Suppressor macrophage (primary cell): ENCODE data around the gene PDCD4.
A peak's percentile ranks its signal among the peaks of the same experiment; 100 is the strongest.

Source experiments
- DNase-seq, 4 experiments: peaks; one replicate each; pipeline ENCODE4 v3.0.0-alpha.2; 2020 to 2022

The PDCD4 gene

DNA sequence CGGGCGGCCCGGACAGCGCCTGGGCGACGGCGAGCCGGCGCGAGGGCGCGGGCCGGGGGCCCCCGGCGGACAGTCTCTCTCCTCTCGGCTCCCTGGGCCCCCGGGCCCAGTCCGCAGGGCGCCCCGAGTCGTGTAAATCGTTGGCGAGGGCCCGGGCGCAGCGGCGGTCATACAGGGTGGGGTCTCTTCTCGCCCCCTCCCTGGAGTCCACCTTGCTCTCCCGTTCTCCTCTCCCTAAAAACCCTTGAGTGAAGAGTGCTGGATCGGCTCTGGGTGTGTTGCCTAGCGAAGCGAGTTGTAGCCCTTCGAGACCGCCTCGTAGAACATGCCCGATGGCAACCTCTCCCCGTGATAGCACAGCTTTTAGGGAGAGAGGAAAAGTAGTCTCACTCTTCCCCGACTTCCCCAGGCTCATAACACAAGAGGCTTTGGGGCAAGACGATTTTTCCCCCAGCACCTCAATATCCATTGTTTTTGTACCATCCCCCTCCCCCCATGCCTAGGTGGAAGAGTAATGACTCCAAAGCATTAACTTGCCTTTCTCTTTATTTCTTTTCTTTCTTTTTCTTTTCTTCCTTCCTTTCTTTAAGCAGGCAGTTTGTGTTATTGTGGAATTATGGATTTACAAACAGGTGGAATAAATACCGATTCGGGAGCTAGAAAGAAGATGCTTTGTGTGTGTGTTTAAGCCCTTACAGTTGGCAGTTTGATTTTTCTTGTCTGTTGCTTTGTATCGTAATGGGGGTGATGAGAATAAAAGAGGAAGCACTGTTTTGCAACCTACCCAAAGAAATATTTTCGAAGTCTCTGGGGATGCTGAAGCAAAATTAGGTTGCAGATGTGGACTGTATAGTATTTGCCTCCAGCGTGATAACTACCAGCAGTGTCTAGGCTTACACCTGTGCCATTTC is 48.5 kb downstream of the PDCD4 start:
- peak; percentile 40 to 74 (median 62) for DNase-seq

DNA sequence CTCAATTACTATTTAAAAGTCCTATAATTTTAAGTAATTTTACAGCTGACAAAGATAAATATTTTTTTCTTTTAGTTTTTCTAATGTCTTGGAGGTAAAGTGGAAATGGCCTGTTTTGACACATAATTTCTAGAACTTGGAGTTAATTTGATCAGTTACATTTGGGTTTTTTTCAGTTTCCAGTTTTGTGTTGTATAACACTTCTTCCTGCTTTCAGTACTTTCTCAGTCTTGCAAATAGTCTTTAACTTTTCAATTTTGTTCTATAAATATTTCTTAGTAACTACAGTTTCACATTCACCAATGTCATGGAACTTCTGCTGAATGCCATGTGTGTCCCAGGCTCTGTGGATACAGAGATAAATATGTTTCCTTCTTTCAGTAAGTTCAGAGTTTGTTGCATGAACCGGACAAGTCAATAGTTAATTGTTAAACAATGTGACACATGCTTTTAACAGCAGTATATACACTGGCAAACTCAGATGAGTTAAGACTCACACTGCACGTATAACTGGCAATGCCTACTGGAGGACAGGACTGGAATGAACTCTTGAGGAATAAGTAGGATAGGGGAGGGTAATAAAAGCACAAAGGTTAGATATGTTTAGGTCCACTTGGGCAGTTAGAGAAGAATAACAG is 52.2 kb downstream of the PDCD4 start:
- no peak for DNase-seq

DNA sequence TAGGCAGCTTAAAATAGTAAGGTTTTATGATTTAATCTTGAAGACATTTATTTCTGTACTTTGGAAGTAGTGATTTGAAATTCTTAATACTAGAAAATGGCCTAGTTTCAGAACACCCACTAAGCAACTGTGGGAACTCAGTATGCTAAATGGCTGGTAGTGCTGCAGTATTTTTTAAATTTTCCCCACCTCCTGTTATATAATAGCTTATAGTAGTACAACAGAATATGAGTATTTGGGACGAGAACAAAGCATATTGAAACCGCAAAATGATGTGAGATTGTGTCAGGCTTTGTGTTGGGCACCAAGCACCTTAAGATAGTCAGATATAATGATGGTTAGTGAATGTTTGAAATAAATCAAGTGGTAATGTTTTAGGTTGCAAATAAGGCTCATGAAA is 55.7 kb downstream of the PDCD4 start:
- DNase-seq: no peak

DNA sequence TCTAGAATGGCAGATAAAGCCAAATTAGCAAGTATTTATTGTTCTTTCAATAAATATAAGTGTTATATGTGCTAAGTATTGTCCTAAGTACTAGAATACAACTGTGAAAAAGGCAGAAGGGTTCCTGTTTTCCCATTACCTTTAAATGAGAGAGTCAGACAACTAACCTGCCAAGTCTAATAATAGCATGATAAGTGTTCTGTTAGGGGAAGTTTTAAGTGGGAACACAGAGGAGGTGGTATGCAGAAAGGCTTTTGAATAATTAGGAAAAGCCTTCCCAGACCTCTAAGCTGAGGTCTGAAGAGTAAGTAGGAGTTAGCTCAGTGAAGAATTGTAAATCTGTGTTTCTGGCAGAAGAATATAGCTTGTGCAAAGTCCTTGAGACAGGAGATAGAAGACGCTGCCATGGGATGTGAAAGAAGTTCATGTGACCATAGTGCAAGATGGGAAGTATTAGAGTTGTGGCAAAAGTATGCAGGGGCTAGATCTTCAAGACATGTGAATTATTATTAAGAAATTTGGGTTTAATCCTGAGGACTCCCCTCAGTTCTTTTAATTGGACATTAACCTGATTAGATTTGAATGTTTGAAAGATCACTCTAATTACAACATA is 60.1 kb downstream of the PDCD4 start:
- DNase-seq: peak in 2 of 4 experiments; percentile 3 to 30

DNA sequence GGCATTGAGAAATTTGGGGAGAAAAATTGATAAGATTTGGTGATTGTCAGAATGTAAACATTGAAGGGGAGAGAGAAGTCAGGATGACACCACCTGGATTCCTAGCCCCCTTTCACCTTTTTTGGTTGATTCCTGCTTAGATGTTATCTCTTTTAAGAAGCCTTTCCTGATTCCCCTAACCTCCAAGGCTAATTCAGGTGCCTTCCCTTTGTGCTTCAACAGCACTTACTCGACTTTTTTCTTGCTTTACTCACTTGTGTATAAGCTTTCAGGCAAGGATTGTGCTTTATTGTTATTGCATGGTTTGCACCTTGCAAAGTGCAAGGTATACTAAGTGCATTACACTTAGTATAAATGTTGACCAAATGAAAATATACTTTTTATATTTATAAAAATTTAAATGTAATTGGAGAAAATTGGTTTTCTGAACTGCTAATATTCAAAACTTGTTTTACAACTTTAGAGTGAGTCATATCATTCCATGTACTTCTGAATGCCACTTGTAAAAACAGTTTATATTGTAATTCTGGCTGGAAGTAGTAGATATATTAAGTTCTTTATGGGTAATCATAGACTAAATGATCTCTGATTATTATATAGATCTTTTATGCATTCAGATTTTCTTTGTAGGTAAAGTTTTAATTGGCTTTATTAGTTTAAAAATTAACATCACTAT is 60.9 kb downstream of the PDCD4 start:
- no peak for DNase-seq

DNA sequence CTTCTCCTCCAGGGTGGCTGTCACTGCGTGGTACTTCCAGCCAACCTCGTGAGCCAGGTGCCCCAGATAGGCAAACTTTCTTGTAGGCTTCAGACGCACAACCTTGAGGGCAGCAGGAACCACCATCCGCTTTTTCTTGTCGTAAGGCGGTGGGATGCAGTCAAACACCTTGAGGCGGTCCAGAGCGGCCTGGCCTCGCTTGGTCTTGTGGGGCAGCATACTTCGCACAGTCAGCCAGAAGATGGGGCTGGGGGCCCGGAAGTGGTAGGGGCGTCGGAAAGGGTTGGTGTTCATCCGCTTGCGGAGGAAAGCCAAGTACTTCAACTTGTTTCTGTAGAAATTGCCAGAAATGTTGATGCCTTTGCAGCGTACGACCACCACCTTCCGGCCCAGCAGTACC is 65.0 kb downstream of the PDCD4 start:
- no peak for DNase-seq

DNA sequence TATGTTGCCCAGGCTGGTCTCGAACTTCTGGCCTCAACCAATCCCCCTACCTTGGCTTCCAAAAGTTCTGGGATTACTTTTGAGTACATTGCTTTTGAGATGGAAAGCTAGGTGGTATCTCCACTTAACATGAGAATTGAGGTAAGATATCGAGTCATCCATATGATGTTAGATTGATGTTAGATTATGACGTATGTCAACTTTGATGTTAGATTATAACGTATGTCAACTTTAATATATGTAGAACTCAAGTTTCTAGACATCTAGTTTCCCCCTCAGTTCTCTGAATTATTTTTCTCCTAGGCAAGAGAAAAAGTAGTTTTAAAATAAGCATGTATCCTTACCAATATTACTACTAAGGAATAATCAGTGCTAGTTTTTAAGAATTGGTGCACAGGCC is 67.7 kb downstream of the PDCD4 start:
- no peak for DNase-seq

DNA sequence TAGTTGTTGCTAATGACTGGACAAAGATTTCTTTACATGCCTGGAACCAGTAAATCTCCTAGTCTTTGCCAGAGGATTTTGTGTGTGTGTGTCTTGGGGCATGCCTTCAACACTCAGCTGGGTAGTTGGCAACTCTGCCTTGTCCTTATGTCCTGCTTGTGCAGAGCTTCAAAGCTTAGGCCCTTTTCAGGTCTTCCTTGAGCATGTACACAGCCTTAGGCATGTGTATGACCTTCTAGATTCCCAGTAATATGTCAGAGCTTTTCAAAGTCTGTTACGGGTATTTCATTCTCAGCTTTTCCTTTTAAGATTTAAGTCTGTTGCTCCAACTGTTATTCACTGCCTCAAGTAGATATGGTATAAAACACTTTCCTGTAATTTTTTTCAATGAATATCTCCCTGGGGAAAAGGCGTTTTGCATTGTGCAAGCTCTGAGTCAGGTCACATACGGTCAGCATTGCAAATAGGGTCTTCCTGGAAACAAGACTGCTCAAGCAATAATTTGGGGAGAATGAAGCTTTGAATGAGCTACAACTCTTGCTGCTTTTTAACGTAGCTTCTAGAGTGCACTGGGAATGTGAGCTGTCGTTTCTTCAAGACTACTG is 73.2 kb downstream of the PDCD4 start:
- peak in 1 of 4 experiments; percentile 13 for DNase-seq

DNA sequence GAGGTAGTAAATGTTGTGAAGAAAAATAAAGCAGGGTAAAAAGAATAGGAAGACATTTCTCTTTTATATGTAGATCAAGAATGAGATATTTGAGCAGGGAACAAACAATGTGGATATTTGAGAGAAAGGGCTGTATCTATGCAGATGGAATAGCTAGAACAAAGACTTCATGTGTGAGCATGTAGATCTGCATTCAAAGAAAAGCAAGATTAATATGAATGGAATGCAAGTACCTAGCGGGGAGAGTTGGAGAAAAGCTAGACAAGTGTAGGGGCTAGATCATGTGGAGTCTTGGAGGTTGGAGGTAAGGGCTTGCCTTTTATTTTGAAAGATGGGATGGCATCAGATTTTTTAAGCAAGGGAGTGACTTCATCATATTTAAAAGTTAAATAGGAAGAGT is 74.8 kb downstream of the PDCD4 start:
- DNase-seq: no peak

DNA sequence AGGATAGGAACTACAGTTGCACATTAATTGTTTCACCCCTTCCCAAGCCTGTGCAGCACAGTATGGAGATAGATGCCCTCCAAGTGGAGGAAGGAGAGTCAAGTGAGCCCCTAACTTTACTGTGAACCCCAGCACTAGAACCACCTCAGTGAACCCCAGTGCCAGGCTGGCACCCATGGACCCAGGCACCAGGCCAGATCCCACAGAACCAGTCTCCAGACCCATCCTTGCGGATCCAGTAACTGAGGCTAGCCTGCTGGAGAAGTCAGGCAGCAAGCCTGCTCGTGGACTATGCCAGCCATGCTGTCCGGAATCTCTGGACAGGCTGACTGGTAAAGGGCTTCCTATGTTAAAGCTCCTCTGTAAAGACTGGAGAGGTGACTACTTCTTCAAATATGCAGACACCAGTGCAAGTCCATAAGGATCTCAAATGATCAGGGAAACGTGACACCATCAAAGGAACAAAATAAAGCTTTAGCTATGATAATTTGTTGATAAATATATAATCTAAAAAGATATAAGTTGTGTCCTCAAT is 75.4 kb downstream of the PDCD4 start:
- DNase-seq: no peak
